Uterus (tissue), 2 donors: Measurements from ENCODE around the gene AIG1.

ENCODE experiments used
- POLR2A ChIP-seq, 2 donors: fragments of 450-650 bp; IDR thresholded peaks; one replicate each; pipeline ENCODE4 v1.6.1; 2016; ENCODE audit warnings: antibody characterized with exemption in 2 of 2, mild to moderate bottlenecking in 1 of 2, moderate library complexity in 1 of 2
- TF ChIP-seq, protein P1 (sequence below), 4 experiments: fragments of 200-600 bp in 2 of 4; fragments of 450-650 bp in 2 of 4; sonication (generic) in 2 of 4; IDR thresholded peaks; one replicate each; pipeline ENCODE4 v1.5.1; 2016 to 2019; ENCODE audit warnings: antibody characterized with exemption in 4 of 4, mild to moderate bottlenecking in 2 of 4, moderate library complexity in 1 of 4

DNA sequence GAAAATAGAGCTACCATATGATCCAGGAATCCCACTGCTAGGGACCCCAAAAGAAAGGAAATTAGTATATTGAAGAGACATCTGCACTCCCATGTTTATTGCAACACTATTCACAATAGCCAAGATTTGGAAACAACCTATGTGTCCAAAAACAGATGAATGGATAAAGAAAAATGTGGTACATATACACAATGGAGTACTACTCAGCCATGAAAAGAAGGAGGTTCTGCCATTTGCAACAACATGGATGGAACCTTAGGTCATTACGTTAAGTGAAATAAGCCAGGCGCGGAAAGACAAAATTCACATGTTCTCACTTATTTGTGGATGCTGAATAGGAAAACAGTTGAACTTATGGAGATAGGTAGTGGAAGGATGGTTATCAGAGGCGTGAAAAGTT lies 252.5 kb downstream of the AIG1 start:
- TF ChIP-seq POLR2A (IDR thresholded peaks at IDR 0.05), result no peak
- TF ChIP-seq, protein P1, sequence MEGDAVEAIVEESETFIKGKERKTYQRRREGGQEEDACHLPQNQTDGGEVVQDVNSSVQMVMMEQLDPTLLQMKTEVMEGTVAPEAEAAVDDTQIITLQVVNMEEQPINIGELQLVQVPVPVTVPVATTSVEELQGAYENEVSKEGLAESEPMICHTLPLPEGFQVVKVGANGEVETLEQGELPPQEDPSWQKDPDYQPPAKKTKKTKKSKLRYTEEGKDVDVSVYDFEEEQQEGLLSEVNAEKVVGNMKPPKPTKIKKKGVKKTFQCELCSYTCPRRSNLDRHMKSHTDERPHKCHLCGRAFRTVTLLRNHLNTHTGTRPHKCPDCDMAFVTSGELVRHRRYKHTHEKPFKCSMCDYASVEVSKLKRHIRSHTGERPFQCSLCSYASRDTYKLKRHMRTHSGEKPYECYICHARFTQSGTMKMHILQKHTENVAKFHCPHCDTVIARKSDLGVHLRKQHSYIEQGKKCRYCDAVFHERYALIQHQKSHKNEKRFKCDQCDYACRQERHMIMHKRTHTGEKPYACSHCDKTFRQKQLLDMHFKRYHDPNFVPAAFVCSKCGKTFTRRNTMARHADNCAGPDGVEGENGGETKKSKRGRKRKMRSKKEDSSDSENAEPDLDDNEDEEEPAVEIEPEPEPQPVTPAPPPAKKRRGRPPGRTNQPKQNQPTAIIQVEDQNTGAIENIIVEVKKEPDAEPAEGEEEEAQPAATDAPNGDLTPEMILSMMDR (IDR thresholded peaks at IDR 0.05), result no peak
